ENCODE results near the gene GARIN5A.
A peak's percentile ranks its signal among the peaks of the same experiment; 100 is the strongest.

GARIN5A gene

GRCh38 chr19:50519006-50519575, 42.4 kb upstream of the GARIN5A start:
- Histone ChIP-seq H3K9me3 (ENCODE audit: control insufficient read depth, insufficient read depth, low read length) (no peaks in the 10 kb centered on the region), H3K4me1 (ENCODE audit: control insufficient read depth, low read length) (no peaks in the 10 kb centered on the region), H3K9me2 (replicated peaks; ENCODE audit: control insufficient read depth, low read length) (no peaks in the 10 kb centered on the region), H3K27ac (ENCODE audit: low read depth, low read length) (no peak overlapping the region), H3K36me3 (ENCODE audit: control insufficient read depth, low read length) (no peaks in the 10 kb centered on the region), H3K27me3 (ENCODE audit: control insufficient read depth, low read length) (no peaks in the 10 kb centered on the region), H3K4me3 (ENCODE audit: low read length) (no peak overlapping the region), H3F3A (ENCODE audit: control insufficient read depth, insufficient read depth) (no peaks in the 10 kb centered on the region), H3K4me2 (ENCODE audit: low read length) (no peak overlapping the region), H4K20me1 (ENCODE audit: control insufficient read depth, insufficient read depth, low read depth, low read length) (no peaks in the 10 kb centered on the region), H3K79me2 (ENCODE audit: control insufficient read depth, low read length) (no peaks in the 10 kb centered on the region)
- TF ChIP-seq EZH2phosphoT487 (IDR thresholded peaks at IDR 0.05; ENCODE audit: borderline replicate concordance, low read length): no peak
- no peak for TF ChIP-seq CTCF (IDR thresholded peaks at IDR 0.05; ENCODE audit: low read depth, low read length, poor library complexity, severe bottlenecking)

GRCh38 chr19:50518091-50519005, 41.7 kb upstream of the GARIN5A start:
- Histone ChIP-seq H3K4me3 (ENCODE audit: low read length) (no peak overlapping the region), H4K20me1 (ENCODE audit: control insufficient read depth, insufficient read depth, low read depth, low read length) (no peaks in the 10 kb centered on the region), H3K9me3 (ENCODE audit: control insufficient read depth, insufficient read depth, low read length) (no peaks in the 10 kb centered on the region), H3K4me2 (ENCODE audit: low read length) (no peak overlapping the region), H3F3A (ENCODE audit: control insufficient read depth, insufficient read depth) (no peaks in the 10 kb centered on the region), H3K9me2 (replicated peaks; ENCODE audit: control insufficient read depth, low read length) (no peaks in the 10 kb centered on the region), H3K79me2 (ENCODE audit: control insufficient read depth, low read length) (no peaks in the 10 kb centered on the region), H3K36me3 (ENCODE audit: control insufficient read depth, low read length) (no peaks in the 10 kb centered on the region), H3K27ac (ENCODE audit: low read depth, low read length) (no peak overlapping the region), H3K27me3 (ENCODE audit: control insufficient read depth, low read length) (no peaks in the 10 kb centered on the region), H3K4me1 (ENCODE audit: control insufficient read depth, low read length) (no peaks in the 10 kb centered on the region)
- TF ChIP-seq EZH2phosphoT487 (IDR thresholded peaks at IDR 0.05; ENCODE audit: borderline replicate concordance, low read length) (no peak), CTCF (IDR thresholded peaks at IDR 0.05; ENCODE audit: low read depth, low read length, poor library complexity, severe bottlenecking) (peak; percentile 48)

- no peaks in the 10 kb centered on the region for H4K20me1 ChIP-seq (ENCODE audit: control insufficient read depth, insufficient read depth, low read depth, low read length)
- H3K4me1 ChIP-seq (ENCODE audit: control insufficient read depth, low read length): no peaks in the 10 kb centered on the region
- no peaks in the 10 kb centered on the region for H3K9me3 ChIP-seq (ENCODE audit: control insufficient read depth, insufficient read depth, low read length)
- H3F3A ChIP-seq (ENCODE audit: control insufficient read depth, insufficient read depth): no peaks in the 10 kb centered on the region
- no peak for TF ChIP-seq CTCF (IDR thresholded peaks at IDR 0.05; ENCODE audit: low read depth, low read length, poor library complexity, severe bottlenecking)
- no peaks in the 10 kb centered on the region for H3K36me3 ChIP-seq (ENCODE audit: control insufficient read depth, low read length)
- H3K9me2 ChIP-seq (replicated peaks; ENCODE audit: control insufficient read depth, low read length): no peaks in the 10 kb centered on the region
- no peak overlapping the region for H3K4me3 ChIP-seq (ENCODE audit: low read length)
- H3K79me2 ChIP-seq (ENCODE audit: control insufficient read depth, low read length): no peaks in the 10 kb centered on the region
- no peak overlapping the region for H3K27ac ChIP-seq (ENCODE audit: low read depth, low read length)
- no peak overlapping the region for H3K4me2 ChIP-seq (ENCODE audit: low read length)
- no peaks in the 10 kb centered on the region for H3K27me3 ChIP-seq (ENCODE audit: control insufficient read depth, low read length)
Observed at GRCh38 chr19:50517704-50518075, 41.0 kb upstream of the GARIN5A start.

Data from DOHH2 (cell line).